A172 (cell line): Measurements from ENCODE around the gene PI4KA. TPM values are rescaled to one million over a fixed set of nuclear protein-coding genes. Genes with fewer than 3 reads are reported as not detected.
"Not testable (repeated sequence)": the region's sequence is repeated elsewhere in the genome, so short reads cannot be mapped to it uniquely, and the experiment has no call there.

Experiments
- DNase-seq: peaks from one replicate; pipeline ENCODE4 v3.0.0-alpha.2; 2015; ENCODE audit warnings: low spot score
- total RNA-seq: library from RNA; depleted of rRNA; stranded (reverse); fragments of >200 nt; shearing (Covaris generic); gene quantifications from 2 replicates; pipeline ENCODE4 v1.2.3, GENCODE V29; 2014

Gene PI4KA
- total RNA-seq, 1 experiment from 2014 or later = 31.8 TPM

- DNase-seq = peak; percentile 48
Measured at GRCh38 chr22:20725987-20726558, 132.5 kb downstream of the PI4KA start.

DNA sequence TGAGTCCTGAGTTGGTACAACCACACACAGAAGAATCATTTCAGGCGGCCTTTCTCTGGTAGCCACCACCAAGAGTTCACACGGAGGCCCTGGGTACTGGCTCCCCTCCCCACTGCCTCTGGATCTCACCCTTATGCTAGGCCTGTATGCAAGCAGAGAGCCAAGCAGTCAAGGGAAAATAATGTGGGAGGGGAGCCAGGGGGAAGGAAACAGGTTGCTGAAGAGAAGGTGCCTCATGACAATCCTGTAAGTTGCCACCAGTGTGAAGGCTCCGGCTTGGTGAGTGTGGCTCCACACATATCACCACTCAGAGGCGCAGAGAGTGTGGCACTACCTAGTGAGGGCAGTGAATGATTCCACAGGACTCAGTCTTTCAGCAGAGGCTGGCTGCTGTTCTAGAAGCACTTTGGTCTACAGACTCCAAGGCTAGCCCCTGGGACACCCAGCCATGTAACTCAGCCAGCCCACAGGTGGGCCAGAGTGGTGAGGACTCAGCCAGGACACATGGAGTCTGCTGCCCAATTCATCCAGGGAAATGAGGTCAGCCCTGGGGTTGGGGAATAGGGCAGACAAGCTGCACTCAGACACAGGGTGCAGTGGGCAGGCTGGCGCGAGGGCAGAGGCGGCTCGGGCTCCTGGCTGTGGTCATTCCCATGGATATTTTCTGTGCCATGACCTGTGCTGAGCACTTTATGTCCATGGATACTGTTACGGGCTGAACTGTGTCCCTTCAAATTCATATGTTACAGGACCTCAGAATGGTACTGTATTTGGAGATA, 133.7 kb downstream of the PI4KA start:
- DNase-seq = no peak

DNA sequence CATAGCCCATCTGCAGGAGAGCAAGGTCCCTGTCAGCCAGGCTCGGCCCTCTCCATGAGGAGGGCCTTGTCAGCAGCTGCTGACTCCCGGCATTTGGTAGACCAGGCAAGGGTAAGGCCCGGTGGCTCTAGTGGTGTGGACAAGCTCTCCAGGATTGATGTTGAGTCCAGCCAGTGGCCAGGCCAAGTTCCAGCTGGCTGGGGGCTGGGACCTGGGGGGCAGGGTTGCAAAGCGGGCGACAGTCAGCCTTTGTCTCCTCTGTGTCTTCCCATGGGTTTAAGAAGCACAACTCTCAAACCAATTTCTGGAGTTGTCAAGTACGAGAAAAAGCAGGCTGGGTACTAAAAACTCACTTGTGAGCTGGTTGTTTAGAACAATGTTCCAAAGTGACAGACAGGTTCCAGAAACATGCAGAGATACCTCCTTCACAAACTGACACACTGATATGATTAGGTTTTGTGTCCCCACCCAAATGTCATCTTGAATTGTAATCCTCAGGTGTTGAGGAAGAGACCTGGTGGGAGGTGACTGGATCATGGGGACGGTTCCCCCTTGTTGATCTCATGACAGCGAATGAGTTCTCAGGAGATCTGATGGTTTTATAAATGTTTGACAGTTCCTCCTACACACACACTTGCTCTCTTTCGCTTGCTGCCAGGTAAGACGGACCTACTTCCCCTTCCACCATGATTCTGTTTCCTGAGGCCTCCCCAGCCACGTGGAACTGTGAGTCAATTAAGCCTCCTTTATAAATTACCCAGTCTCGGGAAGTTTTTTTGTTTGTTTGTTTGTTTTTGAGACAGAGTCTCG, 137.0 kb downstream of the PI4KA start:
- DNase-seq = no peak

GRCh38 chr22:20720692-20721408, 137.8 kb downstream of the PI4KA start:
- no peak for DNase-seq

- not testable (repeated sequence) for DNase-seq
Measured at GRCh38 chr22:20718727-20719126, 139.9 kb downstream of the PI4KA start.

- DNase-seq = not testable (repeated sequence)
Measured at GRCh38 chr22:20717981-20718380, 140.6 kb downstream of the PI4KA start.

DNA sequence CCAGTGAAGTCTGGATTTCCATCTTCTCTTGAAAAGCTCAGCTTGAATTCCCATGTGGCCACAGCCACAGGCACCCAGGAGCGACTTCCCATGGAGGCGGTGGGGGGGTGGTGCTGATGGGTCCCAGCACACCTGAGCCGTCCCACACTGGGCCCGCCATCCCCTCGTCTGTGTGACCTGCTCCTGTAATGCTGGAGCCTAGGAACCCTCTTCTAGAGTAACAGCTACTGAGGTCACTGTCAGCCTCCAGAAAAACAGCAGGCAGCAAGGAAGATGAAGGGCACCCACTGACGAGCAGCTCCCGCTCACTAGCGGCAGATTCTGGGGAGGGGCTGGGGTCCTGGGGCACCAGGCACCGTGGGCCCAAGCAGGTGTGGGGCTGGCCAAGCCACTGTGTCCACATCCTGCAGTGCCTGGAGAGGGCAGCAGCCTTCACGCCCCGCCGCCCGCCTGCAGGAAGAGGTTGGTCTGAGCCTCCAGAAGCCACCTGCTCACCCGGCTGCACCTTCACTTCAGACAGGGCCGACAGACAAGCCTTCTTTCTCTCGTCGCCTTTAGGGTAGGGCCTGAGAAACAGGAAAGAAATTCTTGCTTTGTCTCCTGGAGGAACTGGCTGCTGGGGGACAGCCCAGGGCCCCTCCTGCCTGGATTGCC, 141.3 kb downstream of the PI4KA start:
- DNase-seq = not testable (repeated sequence)

DNA sequence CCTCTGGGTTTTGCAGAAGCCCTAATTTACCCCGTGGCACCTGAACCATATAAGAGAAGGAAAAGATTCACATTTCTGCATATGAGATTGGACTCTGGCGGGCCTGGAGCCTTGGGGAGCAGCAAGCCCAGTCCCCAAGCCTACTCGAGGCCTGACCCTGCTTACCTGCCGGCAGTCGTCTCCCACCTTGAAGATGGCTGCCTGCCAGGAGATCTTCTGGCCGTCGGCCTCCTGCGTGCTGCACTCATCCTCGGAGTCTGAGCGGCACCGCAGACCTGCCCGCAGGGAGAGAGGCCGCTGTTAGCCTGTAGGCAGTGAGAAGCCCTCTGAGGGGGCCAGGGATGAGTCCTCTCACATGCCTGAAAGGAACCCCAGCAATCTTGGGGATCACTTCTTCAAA, 145.5 kb downstream of the PI4KA start:
- not testable (repeated sequence) for DNase-seq

- DNase-seq = not testable (repeated sequence)
Measured at GRCh38 chr22:20709966-20710365, 148.6 kb downstream of the PI4KA start.

- DNase-seq = not testable (repeated sequence)
Measured at GRCh38 chr22:20707549-20708118, 151.0 kb downstream of the PI4KA start.

DNA sequence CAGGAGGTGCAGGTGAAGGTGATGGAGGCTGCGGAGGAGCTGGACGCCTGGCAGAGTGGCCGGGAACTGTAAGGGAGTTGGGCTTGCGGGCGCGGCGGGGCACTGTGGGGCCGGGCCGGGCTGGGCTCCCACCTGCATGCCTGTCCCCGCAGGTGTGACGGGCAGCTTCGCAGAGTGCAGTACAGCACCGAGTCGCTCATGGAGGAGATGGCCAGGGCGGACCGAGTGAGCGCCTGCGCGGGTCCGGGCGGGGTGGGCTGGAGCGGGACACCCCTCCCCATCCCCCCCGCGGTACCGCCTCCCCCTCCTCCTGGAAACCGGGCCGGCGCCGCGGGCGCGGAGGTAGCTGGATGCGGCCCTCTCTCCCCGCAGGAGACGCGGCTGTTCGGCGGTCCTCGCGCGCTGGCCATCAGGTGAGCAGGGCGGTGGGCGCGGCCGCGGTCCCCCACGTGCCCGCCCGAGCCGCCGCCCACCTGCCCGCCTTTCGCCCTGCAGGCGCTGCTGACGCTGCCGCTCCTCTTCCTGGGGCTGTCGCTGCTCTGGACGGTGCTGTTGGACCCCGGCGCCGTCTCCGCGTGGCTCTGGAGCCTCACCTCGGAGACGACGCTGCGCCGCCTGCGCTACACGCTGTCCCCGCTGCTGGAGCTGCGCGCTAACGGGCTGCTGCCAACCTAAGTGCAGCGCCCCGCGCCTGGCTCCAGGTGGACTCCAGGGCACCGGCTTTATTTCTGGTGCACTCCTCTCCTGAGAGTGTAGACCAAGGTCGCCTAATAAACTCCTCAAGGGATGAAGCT, 154.6 kb downstream of the PI4KA start:
- DNase-seq = not testable (repeated sequence)

DNA sequence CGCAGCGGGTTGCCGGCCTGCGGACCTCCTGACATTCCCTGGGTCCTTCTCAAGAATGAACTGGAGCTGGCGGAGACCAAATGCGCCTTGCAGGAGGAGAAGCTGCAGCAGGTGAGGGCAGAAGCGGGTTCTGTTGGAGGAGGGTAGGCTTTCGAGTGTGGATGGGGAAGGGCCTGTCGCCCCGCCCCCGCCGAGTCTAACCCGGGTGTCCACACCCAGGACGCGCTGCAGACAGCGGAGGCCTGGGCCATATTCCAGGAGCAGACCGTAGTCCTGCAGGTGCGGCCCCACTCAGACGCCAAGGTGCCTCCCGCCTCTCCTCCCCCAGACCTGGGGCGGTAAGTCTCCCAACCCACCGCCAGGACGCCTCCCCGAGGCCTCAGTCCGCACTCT, 155.2 kb downstream of the PI4KA start:
- not testable (repeated sequence) for DNase-seq

- peak; percentile 83 for DNase-seq
Measured at GRCh38 chr22:20702546-20703413, 155.8 kb downstream of the PI4KA start.

GRCh38 chr22:20702175-20702545, 156.5 kb downstream of the PI4KA start:
- not testable (repeated sequence) for DNase-seq

DNA sequence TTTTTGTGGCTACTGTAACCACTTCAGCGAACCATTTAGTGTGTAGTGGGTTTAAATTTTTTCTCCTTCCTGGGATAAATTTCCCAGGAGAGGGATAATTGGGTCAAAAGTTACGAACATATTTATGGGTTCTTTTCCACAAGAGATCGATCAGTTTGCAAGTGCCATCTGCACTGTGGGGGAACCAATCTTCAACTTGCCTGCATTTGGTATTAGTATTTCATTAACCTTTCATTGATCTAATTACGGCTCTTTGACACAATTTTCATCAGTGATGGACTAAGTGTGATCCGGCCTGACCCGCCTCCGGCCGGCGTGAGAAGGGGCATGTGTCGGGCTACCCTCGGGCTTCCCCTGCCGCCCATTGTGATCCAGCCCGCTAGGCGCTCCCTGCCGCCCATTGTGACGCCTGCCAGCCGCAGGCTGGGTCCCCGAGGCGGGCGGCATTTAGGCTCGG, 156.9 kb downstream of the PI4KA start:
- not testable (repeated sequence) for DNase-seq

- not testable (repeated sequence) for DNase-seq
Measured at GRCh38 chr22:20700347-20700746, 158.3 kb downstream of the PI4KA start.

- not testable (repeated sequence) for DNase-seq
Measured at GRCh38 chr22:20699856-20700255, 158.8 kb downstream of the PI4KA start.

DNA sequence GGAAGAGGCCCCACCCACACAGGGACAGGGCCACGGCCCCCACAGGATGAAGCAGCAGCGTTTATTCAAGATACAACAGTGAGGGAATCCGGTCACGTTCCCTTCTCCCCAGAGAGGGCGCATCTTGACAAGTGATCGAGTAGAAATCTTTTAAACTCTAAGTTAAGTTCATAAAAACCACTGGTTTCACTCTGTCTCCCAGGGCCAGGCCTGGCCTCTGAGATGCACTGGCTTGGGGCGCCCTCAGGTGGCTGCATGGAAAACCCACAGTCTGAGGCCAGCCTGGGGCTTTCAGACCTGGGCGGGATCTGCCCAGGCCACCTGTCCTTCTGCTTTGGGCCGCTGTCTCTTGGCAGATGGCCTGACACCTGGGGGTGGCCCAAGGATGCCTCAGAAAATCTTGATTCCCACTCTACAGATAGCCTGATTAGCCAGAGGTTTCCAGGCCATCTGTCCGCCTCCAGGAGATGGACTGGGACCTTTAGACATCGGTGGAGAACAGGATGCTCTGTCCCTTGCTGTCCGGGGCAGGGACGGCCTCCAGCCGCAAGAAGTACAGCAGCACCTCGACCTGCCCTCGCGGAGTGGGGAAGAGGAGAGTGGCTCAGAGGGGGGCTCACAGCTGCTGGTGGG, 161.0 kb downstream of the PI4KA start:
- DNase-seq = peak; percentile 38

- not testable (repeated sequence) for DNase-seq
Measured at GRCh38 chr22:20696056-20696455, 162.6 kb downstream of the PI4KA start.
